ENCODE data around the gene TNS1. TPM values are rescaled to one million over a fixed set of nuclear protein-coding genes. Genes with fewer than 3 reads are reported as not detected.

Gene TNS1
- total RNA-seq, 4 donors from 2014 or later, result 23.1 to 156 (median 81.1) TPM

- TF ChIP-seq POLR2A (IDR thresholded peaks at IDR 0.05) (no peak), CTCF (IDR thresholded peaks at IDR 0.05) (no peak)
- H3K4me3 ChIP-seq, result no peak overlapping the region
- DNase-seq, result no peak
These were observed 76.0 kb downstream of the TNS1 start for GRCh38 chr2:217926801-217927200.

GRCh38 chr2:217924346-217924901, 78.4 kb downstream of the TNS1 start:
- no peak for TF ChIP-seq CTCF (IDR thresholded peaks at IDR 0.05)
- TF ChIP-seq POLR2A (IDR thresholded peaks at IDR 0.05), result no peak
- DNase-seq, result no peak
- peak overlapping the region in 2 of 4 donors; percentile 66 to 92 for H3K27ac ChIP-seq
- H3K9me3 ChIP-seq, result no peaks in the 10 kb centered on the region
- peaks cover 0 to 49% (median 0%) of the 10 kb centered on the region in 4 donors for H3K4me1 ChIP-seq
- H3K4me3 ChIP-seq, result no peak overlapping the region
- H3K27me3 ChIP-seq, result no peaks in the 10 kb centered on the region
- H3K36me3 ChIP-seq, result no peaks in the 10 kb centered on the region

More at GRCh38 chr2:217926801-217927200, 76.0 kb downstream of the TNS1 start:
- peak overlapping the region in 3 of 4 donors; percentile 42 to 92 (median 81) for H3K27ac ChIP-seq
- no peaks in the 10 kb centered on the region for H3K27me3 ChIP-seq
- H3K36me3 ChIP-seq, result no peaks in the 10 kb centered on the region
- no peaks in the 10 kb centered on the region for H3K9me3 ChIP-seq
- peaks cover 0 to 48% (median 0%) of the 10 kb centered on the region in 4 donors for H3K4me1 ChIP-seq

- Histone ChIP-seq H3K27ac (peak overlapping the region in 3 of 4 donors; percentile 8 to 92 (median 66)), H3K27me3 (no peaks in the 10 kb centered on the region), H3K4me1 (peaks cover 0 to 50% (median 0%) of the 10 kb centered on the region in 4 donors), H3K9me3 (no peaks in the 10 kb centered on the region), H3K4me3 (no peak overlapping the region), H3K36me3 (no peaks in the 10 kb centered on the region)
- TF ChIP-seq POLR2A (IDR thresholded peaks at IDR 0.05) (no peak), CTCF (IDR thresholded peaks at IDR 0.05) (no peak)
- no peak for DNase-seq
These were observed 79.6 kb downstream of the TNS1 start for GRCh38 chr2:217923007-217923686.

GRCh38 chr2:217922101-217923006, 80.4 kb downstream of the TNS1 start:
- Histone ChIP-seq H3K4me1 (peaks cover 0 to 48% (median 0%) of the 10 kb centered on the region in 4 donors), H3K36me3 (no peaks in the 10 kb centered on the region), H3K27me3 (no peaks in the 10 kb centered on the region), H3K4me3 (no peak overlapping the region), H3K27ac (peak overlapping the region; percentile 8 to 92 (median 46)), H3K9me3 (no peaks in the 10 kb centered on the region)
- DNase-seq, result no peak
- no peak for TF ChIP-seq POLR2A (IDR thresholded peaks at IDR 0.05)
- no peak for TF ChIP-seq CTCF (IDR thresholded peaks at IDR 0.05)

- Histone ChIP-seq H3K4me1 (peaks cover 0 to 48% (median 0%) of the 10 kb centered on the region in 4 donors), H3K4me3 (no peak overlapping the region), H3K9me3 (no peaks in the 10 kb centered on the region), H3K36me3 (no peaks in the 10 kb centered on the region), H3K27ac (peak overlapping the region; percentile 8 to 92 (median 48)), H3K27me3 (no peaks in the 10 kb centered on the region)
- DNase-seq, result no peak
- TF ChIP-seq CTCF (IDR thresholded peaks at IDR 0.05), result no peak
- TF ChIP-seq POLR2A (IDR thresholded peaks at IDR 0.05), result no peak
These were observed 81.8 kb downstream of the TNS1 start for GRCh38 chr2:217920879-217921603.

Measured in Peyer's patch (tissue), 4 donors.